Measurements from ENCODE around the gene SERPINB8. TPM values are rescaled to one million over a fixed set of nuclear protein-coding genes. Genes with fewer than 3 reads are reported as not detected.

SERPINB8 gene
- total and polyA plus RNA-seq, 9 of the 15 experiments (the other 6 are each of a cell fraction or from before 2014, with no cell fraction given), result 0.05 to 0.19 (median 0.09) TPM

DNA sequence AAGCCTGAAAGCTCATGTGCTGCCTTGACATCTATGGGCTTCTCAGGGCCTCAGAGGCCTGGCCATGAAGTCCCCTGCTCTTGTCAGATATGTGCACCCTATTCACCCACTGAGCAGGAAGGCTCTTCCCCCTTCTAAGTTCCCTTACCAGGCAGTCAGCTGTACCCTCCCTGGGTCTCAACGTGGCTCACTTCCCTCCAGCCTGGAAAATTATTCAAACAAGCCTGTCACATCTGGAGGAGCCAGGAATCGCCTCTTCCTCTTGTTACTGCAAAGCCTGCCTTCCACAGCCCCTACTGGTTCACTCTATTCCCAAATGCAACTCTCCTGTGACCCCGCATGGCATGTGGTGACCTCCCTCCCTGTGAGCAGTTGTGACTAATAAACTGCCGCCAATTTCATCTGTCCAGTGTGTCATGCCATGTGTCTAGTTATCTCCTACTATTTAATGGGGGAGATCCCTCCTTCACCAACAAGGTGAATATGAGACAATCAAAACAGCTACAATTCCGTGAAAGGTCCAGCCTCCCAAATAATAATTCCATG is 8.4 kb upstream of the SERPINB8 start:
- H3K4me2 ChIP-seq (ENCODE audit: insufficient read depth, low read length), result no peak overlapping the region
- POLR2A ChIA-PET, result no interaction called here
- ATAC-seq (no peak), FAIRE-seq (no peak), DNase-seq (ENCODE audit: extremely low read depth in 1 of 4, low spot score in 3 of 4) (no peak)
- no peak overlapping the region for H3K4me3 ChIP-seq
- CTCF ChIA-PET (ENCODE audit: low intra/inter-chr PET ratio), result no interaction called here
- intact Hi-C loops (cut with micrococcal nuclease), result no loop called here
- H3K79me2 ChIP-seq (ENCODE audit: control insufficient read depth, insufficient read depth, low read length), result no peaks in the 10 kb centered on the region
- WGBS (ENCODE audit: insufficient coverage, low coverage, missing lambda C conversion rate), result 4% methylated on average over 4 of the region's 5 CpGs
- no peak overlapping the region for H3K9ac ChIP-seq (ENCODE audit: insufficient read depth in 1 of 2, low read depth in 2 of 2, low read length in 2 of 2)
- no peaks in the 10 kb centered on the region for H4K20me1 ChIP-seq (replicated peaks; ENCODE audit: control insufficient read depth, insufficient read depth, low read length)
- H2AFZ ChIP-seq (ENCODE audit: low read depth, low read length), result no peak overlapping the region
- no TSS peak for BruUV-seq (replicated peaks)
- H3K9me1 ChIP-seq (ENCODE audit: control insufficient read depth, insufficient read depth, low read length), result no peaks in the 10 kb centered on the region
- H3K9me3 ChIP-seq (replicated peaks; ENCODE audit: control insufficient read depth, insufficient read depth, low read depth, low read length), result no peaks in the 10 kb centered on the region
- no peak overlapping the region for H3K27ac ChIP-seq (ENCODE audit: extremely low read depth, low read depth, low read length)
- in situ Hi-C loops (cut with MboI), result no loop called here
- no peaks in the 10 kb centered on the region for H3K27me3 ChIP-seq (ENCODE audit: control insufficient read depth in 2 of 2, insufficient read depth in 2 of 2, low read length in 2 of 2)
- H3K4me1 ChIP-seq (replicated peaks in 1 of 2; ENCODE audit: control insufficient read depth in 2 of 2, insufficient read depth in 2 of 2, low read length in 2 of 2), result no peaks in the 10 kb centered on the region
- no peaks in the 10 kb centered on the region for H3K36me3 ChIP-seq (ENCODE audit: control insufficient read depth, insufficient read depth, low read length)
- no peak for TF ChIP-seq SP2 (IDR thresholded peaks at IDR 0.05; ENCODE audit: extremely low read depth, low read depth, low read length, poor library complexity, severe bottlenecking)
- no peak for TF ChIP-seq ZNF785 (CRISPR knock-in tag; IDR thresholded peaks at IDR 0.05)
- TF ChIP-seq IFI16 (CRISPR knock-in tag; IDR thresholded peaks at IDR 0.05), result no peak
- TF ChIP-seq SLC30A9 (CRISPR knock-in tag; IDR thresholded peaks at IDR 0.05), result no peak
- no peak for TF ChIP-seq ZSCAN29 (IDR thresholded peaks at IDR 0.05)
- TF ChIP-seq AFF1 (IDR thresholded peaks at IDR 0.05; ENCODE audit: low read depth in 1 of 2, partially characterized antibody in 2 of 2), result no peak
- TF ChIP-seq POLR3A (IDR thresholded peaks at IDR 0.05; ENCODE audit: borderline replicate concordance, extremely low read depth, insufficient read depth, insufficient read length), result no peak
- TF ChIP-seq SRSF1 (IDR thresholded peaks at IDR 0.05; ENCODE audit: low read depth, low read length), result no peak
- no peak for TF ChIP-seq L3MBTL2 (IDR thresholded peaks at IDR 0.05)
- no peak for TF ChIP-seq PHB (CRISPR knock-in tag; IDR thresholded peaks at IDR 0.05)
- TF ChIP-seq, protein P1, sequence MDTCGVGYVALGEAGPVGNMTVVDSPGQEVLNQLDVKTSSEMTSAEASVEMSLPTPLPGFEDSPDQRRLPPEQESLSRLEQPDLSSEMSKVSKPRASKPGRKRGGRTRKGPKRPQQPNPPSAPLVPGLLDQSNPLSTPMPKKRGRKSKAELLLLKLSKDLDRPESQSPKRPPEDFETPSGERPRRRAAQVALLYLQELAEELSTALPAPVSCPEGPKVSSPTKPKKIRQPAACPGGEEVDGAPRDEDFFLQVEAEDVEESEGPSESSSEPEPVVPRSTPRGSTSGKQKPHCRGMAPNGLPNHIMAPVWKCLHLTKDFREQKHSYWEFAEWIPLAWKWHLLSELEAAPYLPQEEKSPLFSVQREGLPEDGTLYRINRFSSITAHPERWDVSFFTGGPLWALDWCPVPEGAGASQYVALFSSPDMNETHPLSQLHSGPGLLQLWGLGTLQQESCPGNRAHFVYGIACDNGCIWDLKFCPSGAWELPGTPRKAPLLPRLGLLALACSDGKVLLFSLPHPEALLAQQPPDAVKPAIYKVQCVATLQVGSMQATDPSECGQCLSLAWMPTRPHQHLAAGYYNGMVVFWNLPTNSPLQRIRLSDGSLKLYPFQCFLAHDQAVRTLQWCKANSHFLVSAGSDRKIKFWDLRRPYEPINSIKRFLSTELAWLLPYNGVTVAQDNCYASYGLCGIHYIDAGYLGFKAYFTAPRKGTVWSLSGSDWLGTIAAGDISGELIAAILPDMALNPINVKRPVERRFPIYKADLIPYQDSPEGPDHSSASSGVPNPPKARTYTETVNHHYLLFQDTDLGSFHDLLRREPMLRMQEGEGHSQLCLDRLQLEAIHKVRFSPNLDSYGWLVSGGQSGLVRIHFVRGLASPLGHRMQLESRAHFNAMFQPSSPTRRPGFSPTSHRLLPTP (IDR thresholded peaks at IDR 0.05; ENCODE audit: borderline replicate concordance, extremely low read depth, insufficient read length), result no peak
- no peak for TF ChIP-seq ZFX (CRISPR knock-in tag; IDR thresholded peaks at IDR 0.05)
